ENCODE measurements around the gene LILRB5. TPM values are rescaled to one million over a fixed set of nuclear protein-coding genes. Genes with fewer than 3 reads are reported as not detected.
A peak's percentile ranks its signal among the peaks of the same experiment; 100 is the strongest.
"Not testable (repeated sequence)": the region's sequence is repeated elsewhere in the genome, so short reads cannot be mapped to it uniquely, and the experiment has no call there.

The LILRB5 gene
- total RNA-seq, 1 donor from 2014 or later = not detected

DNA sequence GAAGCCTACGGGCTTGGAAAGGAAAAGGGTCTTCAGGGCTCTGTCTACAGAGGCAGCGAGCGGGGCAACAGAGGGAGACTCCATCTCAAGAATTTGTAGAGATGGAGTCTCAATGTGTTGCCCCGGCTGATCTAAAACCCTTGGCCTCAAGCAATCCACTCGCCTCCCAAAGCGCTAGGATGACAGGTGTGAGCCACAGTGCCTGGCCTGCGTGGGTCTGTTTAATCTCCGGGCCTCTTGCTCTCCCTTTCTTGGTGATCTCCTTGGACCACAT is 48.4 kb downstream of the LILRB5 start:
- H3K27me3 ChIP-seq = no peaks in the 10 kb centered on the region
- peaks cover 35% of the 10 kb centered on the region for H3F3A ChIP-seq (ENCODE audit: low read depth)
- H3K4me3 Mint-ChIP-seq = no peak overlapping the region
- no peak overlapping the region for H2AFZ ChIP-seq (replicated peaks)
- TF ChIP-seq EZH2phosphoT487 (IDR thresholded peaks at IDR 0.05) = no peak
- TF ChIP-seq, protein P1, sequence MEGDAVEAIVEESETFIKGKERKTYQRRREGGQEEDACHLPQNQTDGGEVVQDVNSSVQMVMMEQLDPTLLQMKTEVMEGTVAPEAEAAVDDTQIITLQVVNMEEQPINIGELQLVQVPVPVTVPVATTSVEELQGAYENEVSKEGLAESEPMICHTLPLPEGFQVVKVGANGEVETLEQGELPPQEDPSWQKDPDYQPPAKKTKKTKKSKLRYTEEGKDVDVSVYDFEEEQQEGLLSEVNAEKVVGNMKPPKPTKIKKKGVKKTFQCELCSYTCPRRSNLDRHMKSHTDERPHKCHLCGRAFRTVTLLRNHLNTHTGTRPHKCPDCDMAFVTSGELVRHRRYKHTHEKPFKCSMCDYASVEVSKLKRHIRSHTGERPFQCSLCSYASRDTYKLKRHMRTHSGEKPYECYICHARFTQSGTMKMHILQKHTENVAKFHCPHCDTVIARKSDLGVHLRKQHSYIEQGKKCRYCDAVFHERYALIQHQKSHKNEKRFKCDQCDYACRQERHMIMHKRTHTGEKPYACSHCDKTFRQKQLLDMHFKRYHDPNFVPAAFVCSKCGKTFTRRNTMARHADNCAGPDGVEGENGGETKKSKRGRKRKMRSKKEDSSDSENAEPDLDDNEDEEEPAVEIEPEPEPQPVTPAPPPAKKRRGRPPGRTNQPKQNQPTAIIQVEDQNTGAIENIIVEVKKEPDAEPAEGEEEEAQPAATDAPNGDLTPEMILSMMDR (IDR thresholded peaks at IDR 0.05) = no peak
- no peak for TF ChIP-seq EZH2 (IDR thresholded peaks at IDR 0.05)
- no peaks in the 10 kb centered on the region for H3K9me3 Mint-ChIP-seq
- H3K79me2 ChIP-seq (ENCODE audit: low read depth) = peaks cover 33% of the 10 kb centered on the region
- no peak for DNase-seq (ENCODE audit: low spot score)
- H3K27ac Mint-ChIP-seq = no peak overlapping the region
- peaks cover 18% of the 10 kb centered on the region for H3K4me1 Mint-ChIP-seq
- peaks cover 26% of the 10 kb centered on the region for H3K36me3 Mint-ChIP-seq
- H3K4me3 ChIP-seq = no peak overlapping the region
- H3K9me3 ChIP-seq (ENCODE audit: low read depth) = no peaks in the 10 kb centered on the region
- H3K27ac ChIP-seq = peak overlapping the region; percentile 53
- no peak overlapping the region for H3K9ac ChIP-seq
- H3K36me3 ChIP-seq = no peaks in the 10 kb centered on the region
- peaks cover 67% of the 10 kb centered on the region for H4K20me1 ChIP-seq (ENCODE audit: low read depth)
- no peak overlapping the region for H3K4me2 ChIP-seq
- H3K4me1 ChIP-seq = peaks cover 11% of the 10 kb centered on the region
- peaks cover 4% of the 10 kb centered on the region for H3K27me3 Mint-ChIP-seq (ENCODE audit: insufficient read depth, low read depth)

DNA sequence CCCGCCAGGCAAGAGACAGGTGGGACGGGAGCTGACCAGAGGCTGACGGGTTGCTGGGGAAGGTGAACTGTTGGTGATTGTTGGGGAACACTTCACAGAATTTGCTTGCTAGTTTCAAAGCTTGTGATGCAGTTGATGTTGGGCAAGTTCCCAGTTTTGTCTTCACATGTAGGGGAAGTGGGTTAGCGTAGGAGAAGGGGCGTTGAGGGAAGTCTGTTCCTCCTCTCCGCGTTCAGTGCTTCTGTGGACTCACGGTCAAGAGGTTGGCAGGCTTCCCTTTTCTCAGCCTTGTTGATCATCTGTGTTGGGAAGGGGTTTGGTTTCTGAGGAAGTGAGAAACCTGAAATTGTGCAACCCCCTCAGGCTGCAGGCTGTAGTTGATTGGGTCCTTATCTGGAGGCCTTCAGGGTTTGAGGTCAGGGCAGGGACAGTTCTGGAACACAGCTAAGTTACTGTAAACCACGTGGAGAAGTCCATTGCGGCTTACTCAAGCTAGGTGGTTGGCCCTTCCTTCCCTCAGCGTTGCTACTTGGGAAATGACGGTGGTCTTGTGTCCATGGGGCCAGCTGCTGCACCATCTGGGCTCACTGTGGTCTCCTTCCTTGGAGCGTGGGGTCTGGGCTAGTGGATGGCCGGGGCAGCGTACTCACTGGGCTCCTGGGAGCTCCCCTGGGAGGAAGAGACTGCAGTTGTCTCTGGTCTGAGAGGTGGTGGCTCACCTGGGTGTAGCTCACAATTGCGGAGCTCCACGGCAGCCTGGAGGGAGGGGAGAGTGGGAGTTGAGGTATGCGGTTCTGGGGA is 48.9 kb downstream of the LILRB5 start:
- Histone ChIP-seq H3F3A (ENCODE audit: low read depth) (peaks cover 41% of the 10 kb centered on the region), H3K4me2 (no peak overlapping the region), H4K20me1 (ENCODE audit: low read depth) (peaks cover 72% of the 10 kb centered on the region), H3K27ac (peak overlapping the region; percentile 53), H3K27me3 (no peaks in the 10 kb centered on the region), H3K4me1 (peaks cover 17% of the 10 kb centered on the region), H3K79me2 (ENCODE audit: low read depth) (peaks cover 38% of the 10 kb centered on the region), H3K36me3 (no peaks in the 10 kb centered on the region), H3K9me3 (ENCODE audit: low read depth) (no peaks in the 10 kb centered on the region), H3K4me3 (no peak overlapping the region), H3K9ac (no peak overlapping the region), H2AFZ (replicated peaks) (no peak overlapping the region)
- H3K36me3 Mint-ChIP-seq = peaks cover 25% of the 10 kb centered on the region
- H3K4me3 Mint-ChIP-seq = peak overlapping the region; percentile 73
- no peaks in the 10 kb centered on the region for H3K9me3 Mint-ChIP-seq
- peaks cover 20% of the 10 kb centered on the region for H3K4me1 Mint-ChIP-seq
- DNase-seq (ENCODE audit: low spot score) = no peak
- peaks cover 4% of the 10 kb centered on the region for H3K27me3 Mint-ChIP-seq (ENCODE audit: insufficient read depth, low read depth)
- TF ChIP-seq EZH2 (IDR thresholded peaks at IDR 0.05) = no peak
- TF ChIP-seq EZH2phosphoT487 (IDR thresholded peaks at IDR 0.05) = no peak
- TF ChIP-seq, protein P1 (IDR thresholded peaks at IDR 0.05) = no peak
- no peak overlapping the region for H3K27ac Mint-ChIP-seq

DNA sequence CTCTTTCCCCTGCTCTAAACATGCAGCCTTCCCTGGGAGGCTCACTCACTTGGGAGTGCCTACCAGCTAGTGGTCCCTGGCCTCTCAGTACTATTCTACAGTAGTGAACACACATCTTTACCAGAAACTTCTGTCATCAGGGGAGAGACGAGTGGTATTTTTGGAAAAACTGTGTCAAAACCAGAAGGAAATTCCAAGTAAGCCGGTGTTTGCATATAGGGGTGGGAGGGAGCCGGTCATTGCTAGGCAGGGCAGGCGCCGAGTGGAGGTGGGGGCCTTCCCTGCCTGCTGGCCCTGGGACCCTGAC is 49.4 kb downstream of the LILRB5 start:
- no peaks in the 10 kb centered on the region for H3K27me3 ChIP-seq
- H3K4me2 ChIP-seq = no peak overlapping the region
- no peak for DNase-seq (ENCODE audit: low spot score)
- H3K9me3 ChIP-seq (ENCODE audit: low read depth) = no peaks in the 10 kb centered on the region
- H3K4me3 ChIP-seq = no peak overlapping the region
- no peak overlapping the region for H2AFZ ChIP-seq (replicated peaks)
- H3K27ac ChIP-seq = no peak overlapping the region
- TF ChIP-seq, protein P1 (IDR thresholded peaks at IDR 0.05) = no peak
- TF ChIP-seq EZH2phosphoT487 (IDR thresholded peaks at IDR 0.05) (no peak), EZH2 (IDR thresholded peaks at IDR 0.05) (no peak)
- no peak overlapping the region for H3K9ac ChIP-seq
- Mint-ChIP-seq H3K36me3 (peaks cover 30% of the 10 kb centered on the region), H3K4me3 (peak overlapping the region; percentile 73), H3K9me3 (no peaks in the 10 kb centered on the region), H3K27ac (no peak overlapping the region), H3K4me1 (peaks cover 24% of the 10 kb centered on the region), H3K27me3 (ENCODE audit: insufficient read depth, low read depth) (peaks cover 4% of the 10 kb centered on the region)
- H3K4me1 ChIP-seq = peaks cover 21% of the 10 kb centered on the region
- peaks cover 46% of the 10 kb centered on the region for H3F3A ChIP-seq (ENCODE audit: low read depth)
- H4K20me1 ChIP-seq (ENCODE audit: low read depth) = peaks cover 78% of the 10 kb centered on the region
- peaks cover 4% of the 10 kb centered on the region for H3K36me3 ChIP-seq
- peaks cover 44% of the 10 kb centered on the region for H3K79me2 ChIP-seq (ENCODE audit: low read depth)

DNA sequence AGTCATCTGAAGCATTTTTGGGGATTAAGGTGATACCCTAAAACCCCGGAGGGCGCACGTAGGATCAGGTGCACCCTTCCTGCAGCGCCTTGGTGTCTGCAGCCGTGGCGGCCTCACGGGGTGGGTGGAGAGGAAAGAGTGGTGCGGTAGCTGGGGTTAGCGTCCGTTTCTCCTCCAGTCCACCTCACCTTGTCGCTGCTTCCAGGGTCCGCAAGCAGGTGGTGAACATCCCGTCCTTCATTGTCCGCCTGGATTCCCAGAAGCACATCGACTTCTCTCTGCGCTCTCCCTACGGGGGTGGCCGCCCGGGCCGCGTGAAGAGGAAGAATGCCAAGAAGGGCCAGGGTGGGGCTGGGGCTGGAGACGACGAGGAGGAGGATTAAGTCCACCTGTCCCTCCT is 49.9 kb downstream of the LILRB5 start:
- H3K36me3 ChIP-seq; H2AFZ ChIP-seq (replicated peaks); DNase-seq (ENCODE audit: low spot score); H3K9me3 Mint-ChIP-seq; H3K27me3 ChIP-seq; H3K4me3 ChIP-seq; H3K9ac ChIP-seq; H3K27ac Mint-ChIP-seq; H3K27me3 Mint-ChIP-seq (ENCODE audit: insufficient read depth, low read depth); H3K9me3 ChIP-seq (ENCODE audit: low read depth); H3K4me3 Mint-ChIP-seq; H3K27ac ChIP-seq; H3K4me2 ChIP-seq: not testable (repeated sequence)
- H3K4me1 Mint-ChIP-seq = peaks cover 29% of the 10 kb centered on the region
- H3K79me2 ChIP-seq (ENCODE audit: low read depth) = peaks cover 48% of the 10 kb centered on the region
- H3F3A ChIP-seq (ENCODE audit: low read depth) = peaks cover 51% of the 10 kb centered on the region
- H4K20me1 ChIP-seq (ENCODE audit: low read depth) = peaks cover 82% of the 10 kb centered on the region
- peaks cover 25% of the 10 kb centered on the region for H3K4me1 ChIP-seq
- H3K36me3 Mint-ChIP-seq = peaks cover 35% of the 10 kb centered on the region
